SK-N-DZ (cell line): Measurements from ENCODE around the gene ANK3.

Source experiments
- DNase-seq: peaks from one replicate; pipeline ENCODE4 v3.0.0-alpha.2; 2015; ENCODE audit warnings: low spot score

ANK3 gene

GRCh38 chr10:60377955-60378354 lies 11.7 kb downstream of the ANK3 start:
- no peak for DNase-seq

GRCh38 chr10:60377042-60377352 lies 12.7 kb downstream of the ANK3 start:
- DNase-seq = no peak

GRCh38 chr10:60376221-60377041 lies 13.2 kb downstream of the ANK3 start:
- no peak for DNase-seq

DNA sequence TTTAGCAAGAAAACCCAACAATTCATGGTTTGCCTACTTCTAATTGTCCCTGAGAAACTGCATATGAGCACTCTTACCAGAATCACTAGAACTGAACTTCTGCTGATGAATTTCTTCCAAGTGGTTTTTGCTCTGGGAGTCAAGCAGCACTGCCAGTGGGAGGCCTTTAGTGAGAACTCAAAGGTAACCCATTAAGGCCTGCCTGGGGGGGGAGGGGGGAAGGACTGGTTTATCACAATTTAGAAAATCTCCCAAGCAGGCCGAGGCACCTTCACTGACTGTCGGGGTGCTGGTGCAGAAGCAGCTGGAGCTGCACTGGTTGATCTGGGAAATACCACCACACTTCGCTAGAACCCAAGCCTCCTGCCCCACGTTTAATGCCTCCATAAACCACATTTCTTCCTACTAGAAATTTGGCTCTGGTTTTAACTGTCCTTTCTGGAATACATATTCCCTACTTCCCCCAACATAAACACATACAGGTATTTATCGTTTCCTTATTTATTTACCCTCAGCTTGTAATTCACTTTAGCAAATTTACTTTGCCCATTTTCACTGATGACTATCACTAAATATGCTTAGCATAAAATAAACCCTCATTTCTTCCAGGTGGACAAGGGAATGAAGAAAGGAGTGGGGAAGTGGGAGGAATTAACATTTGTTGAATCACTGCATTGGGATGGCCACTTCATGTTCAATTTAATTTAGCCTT lies 14.2 kb downstream of the ANK3 start:
- no peak for DNase-seq

- no peak for DNase-seq
Measured at GRCh38 chr10:60374836-60375235, 14.8 kb downstream of the ANK3 start.

DNA sequence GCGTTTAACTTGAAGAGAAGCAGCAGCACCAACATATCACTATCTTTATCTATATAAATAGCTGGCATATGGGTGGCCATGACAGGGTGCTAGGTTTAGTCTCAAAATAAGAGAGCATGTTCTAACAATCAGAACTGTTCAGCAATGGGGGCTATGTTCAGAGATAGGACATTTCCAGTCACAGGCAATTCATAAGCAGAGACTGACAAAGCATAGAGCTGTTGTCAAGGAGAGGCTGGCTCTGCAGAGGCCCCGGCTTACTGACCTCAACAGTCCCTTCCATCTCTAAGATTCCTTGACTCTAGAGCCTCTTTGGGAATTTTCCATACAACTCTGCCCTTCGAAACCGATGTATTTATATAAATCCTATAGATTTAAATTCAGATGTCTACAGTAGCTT lies 17.2 kb downstream of the ANK3 start:
- DNase-seq = no peak

DNA sequence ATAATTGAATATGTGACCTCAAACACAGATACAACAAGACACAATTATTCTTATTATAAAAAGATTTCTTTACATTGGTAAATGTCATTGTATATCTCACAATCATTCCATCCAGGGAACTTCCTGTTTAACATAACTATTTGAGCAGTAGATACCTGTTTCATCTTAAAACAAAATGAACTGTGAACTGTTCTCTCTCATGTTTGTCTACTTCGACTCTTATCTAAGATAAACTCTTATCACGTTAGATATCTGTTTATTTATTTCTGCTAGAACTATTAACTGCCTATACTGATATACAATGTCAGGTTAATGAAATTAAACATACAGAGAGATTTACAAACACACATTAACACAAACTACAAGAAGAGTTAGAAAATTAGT lies 20.1 kb downstream of the ANK3 start:
- DNase-seq = no peak

- DNase-seq = no peak
Measured at GRCh38 chr10:60368875-60369546, 20.7 kb downstream of the ANK3 start.

DNA sequence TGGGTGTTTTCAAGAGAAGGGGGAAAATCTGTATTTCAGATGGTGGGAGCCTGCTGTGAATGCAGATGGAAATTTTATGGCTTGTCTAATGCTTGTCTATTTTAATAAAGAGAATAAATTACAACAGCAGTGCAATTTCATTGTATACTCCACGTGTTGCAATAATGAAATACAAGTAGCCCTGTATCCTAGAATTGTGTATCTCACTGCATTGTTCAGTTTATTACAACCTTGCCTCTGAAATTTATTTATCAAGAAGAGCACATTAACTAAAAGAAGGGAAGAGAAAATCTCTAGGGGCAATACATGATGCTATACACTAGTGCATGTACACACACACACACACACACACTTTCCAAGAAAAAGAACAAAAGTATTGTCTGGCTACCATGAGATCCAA lies 21.8 kb downstream of the ANK3 start:
- DNase-seq = no peak

DNA sequence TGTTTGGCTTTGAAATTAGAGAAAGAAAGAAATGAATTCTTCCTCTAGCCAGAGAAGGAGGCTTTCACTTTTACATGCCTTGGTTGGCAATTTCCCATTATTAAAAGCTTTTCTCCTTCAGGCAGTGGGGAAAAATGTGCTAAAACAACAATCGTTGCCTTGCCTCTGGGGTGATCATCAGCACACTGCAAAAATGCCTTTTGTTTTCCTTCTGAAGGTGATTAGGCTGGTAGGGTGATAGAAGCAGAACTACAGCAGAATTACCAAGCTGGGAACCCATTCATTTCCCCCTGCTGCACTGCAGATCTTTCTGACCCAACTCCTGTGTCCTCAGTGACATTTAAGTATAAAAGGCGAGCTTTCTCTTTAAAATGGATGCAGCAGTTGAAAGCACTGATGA lies 22.2 kb downstream of the ANK3 start:
- DNase-seq = no peak

DNA sequence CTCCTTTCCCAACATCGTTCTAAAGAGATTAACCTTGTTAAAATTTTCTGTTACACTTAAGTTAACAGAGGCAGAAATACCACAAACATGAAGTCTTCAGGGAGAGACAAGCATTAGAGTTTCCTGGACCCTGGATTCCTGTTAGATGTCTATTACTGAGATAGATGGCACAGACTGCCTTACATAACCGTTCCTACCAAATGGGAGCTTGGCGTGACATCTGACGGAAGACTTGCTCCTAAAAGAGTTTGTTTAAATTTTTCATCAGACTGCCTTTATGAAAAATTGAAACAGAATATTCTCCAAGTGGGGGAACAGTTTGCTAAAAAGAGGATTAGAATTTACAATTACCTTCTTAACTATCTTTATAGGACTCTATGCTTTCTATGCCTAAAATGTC lies 22.7 kb downstream of the ANK3 start:
- DNase-seq = no peak

DNA sequence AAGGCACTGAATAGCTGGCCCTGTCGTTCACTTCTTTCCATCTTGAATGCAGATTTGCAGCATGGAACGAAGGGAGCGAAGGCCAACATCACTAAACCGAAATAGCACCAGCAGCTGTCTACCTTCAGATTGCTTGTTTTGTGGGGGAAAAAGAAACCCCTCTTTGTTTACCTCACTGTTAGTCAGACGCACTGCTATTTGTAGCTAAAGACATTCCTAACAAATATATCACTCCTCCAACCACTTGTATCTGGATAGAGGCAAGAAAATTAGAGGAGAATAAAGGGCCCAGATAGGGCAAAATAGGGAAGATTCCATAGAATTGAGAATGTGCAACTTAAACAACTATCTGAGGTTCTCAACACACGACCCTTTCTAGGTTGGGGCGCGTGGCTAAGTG lies 26.5 kb downstream of the ANK3 start:
- DNase-seq = no peak

DNA sequence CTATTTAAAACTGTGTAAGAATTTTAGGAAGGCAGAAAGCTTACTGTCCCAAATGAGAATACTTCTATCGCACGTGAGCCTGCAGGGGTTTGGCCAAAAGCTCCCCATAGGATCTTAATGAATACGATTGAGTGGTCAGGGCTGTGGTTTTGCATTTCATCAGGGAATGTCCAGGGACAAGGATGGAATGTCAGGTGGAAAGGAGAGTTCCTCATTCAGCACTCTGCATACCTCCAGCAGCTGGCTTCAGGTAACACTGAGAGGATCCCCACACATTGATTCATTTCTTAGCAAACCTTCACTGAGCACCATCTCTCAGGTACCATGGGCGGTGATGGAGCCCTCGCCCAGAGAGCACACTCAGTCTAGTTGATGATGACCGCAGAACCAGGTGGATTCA lies 27.2 kb downstream of the ANK3 start:
- DNase-seq = no peak

DNA sequence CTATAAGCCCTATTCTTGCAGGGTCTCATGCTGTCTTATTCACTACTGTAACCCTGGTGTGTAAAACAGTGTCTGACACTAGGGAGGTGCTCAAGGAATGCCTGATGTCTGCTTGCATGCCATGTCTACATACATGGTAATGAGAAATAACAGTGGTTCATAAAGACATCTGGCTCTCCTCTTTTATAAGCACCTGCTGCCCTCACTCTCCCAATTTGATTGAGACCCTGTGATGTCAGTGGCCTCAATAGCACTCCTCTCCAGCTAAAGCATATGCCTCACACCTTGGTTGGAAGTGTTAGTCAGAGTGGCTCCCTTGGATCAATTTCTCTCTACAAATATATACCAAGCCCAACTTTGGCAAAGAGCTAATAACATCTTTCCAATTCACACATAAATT lies 30.6 kb downstream of the ANK3 start:
- DNase-seq = no peak

GRCh38 chr10:60358282-60358681 lies 31.4 kb downstream of the ANK3 start:
- DNase-seq = no peak

DNA sequence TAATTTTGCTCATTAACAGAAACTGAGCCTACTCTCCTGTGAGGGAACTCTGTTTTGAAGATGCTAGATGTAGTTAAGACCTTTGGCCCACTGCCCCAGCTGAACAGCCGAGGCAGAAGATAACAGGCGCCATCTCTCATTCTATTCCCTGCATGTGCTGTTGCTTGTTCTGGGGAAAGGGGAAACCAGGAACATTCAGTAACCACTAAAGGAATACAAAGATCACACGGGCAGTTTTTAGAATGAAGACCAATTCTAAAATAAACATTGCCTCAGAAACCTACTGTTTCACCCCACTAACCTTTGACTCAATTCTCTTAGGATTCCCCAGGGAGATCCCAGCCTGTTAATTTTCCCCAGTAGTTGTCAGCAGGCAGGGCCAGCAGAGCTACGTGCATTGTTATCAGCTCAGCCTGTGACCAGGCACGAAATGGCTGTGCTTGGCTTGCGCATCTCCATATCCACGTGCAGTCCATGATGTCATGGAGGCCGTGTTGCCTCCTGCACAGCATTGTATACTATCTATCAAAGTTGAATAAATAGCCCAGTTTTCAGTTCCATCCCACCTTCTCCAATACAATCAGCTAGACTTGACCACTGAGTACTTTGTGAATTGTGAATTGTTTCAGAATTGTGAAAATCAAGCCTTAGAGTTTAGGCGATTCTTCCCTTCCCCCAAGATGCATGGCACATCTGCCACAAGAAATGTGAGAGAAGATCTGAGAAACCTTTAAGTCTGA lies 36.0 kb downstream of the ANK3 start:
- DNase-seq = peak; percentile 87

DNA sequence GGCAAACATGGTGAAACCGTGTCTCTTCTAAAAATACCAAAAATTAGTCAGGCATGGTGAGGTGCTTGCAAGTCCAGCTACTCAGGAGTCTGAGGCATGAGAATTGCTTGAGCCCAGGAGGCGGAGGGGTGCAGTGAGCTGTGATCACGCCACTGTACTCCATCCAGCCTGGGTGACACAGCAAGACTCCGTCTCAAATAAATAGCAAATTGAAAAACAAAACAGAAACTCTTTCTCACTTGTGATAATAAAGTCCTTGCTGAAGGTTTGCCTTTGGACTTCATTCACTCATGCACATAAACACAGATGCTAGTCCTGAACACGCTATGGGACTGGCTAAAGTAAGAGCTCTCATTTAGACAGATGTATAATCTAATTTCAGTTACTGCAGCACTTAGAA lies 37.6 kb downstream of the ANK3 start:
- peak; percentile 46 for DNase-seq

GRCh38 chr10:60351191-60351853 lies 38.4 kb downstream of the ANK3 start:
- DNase-seq = no peak

GRCh38 chr10:60350400-60350799 lies 39.3 kb downstream of the ANK3 start:
- no peak for DNase-seq

DNA sequence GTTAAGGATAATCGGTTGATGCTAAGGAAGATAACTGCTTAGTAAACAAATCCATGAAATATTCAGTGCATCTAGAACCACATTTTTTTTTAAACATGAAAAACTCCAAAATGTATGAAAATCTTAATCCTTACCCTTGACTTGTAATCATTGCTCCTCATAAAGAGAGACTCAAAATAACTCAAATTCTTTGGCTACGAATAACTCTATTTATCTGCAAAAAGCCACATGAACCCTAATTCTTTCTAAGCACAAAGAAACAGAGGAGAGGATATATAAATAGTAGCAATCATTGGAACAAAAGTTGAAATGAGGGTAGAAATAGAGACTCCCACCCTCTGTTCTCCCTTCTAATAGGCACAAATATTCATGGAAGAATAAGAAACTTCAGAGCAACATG lies 40.2 kb downstream of the ANK3 start:
- no peak for DNase-seq

DNA sequence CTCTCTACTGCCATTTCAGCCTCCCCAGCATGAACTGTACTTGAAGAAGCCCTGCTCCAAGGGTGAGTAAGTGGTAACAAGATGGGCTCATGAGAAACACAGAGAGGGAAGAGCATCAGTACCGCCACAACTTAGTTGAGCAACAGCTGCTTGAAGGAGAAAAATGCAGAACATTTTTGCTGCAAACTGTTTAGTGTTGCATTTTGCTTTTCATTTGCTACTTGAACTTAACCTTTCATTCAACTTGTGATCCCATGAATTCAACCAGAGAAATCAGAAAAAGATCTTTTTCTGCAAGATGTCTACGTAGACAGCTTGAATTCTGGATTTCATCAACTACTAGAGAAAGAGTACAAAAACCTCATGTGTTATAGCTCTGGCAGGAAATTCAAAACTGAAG lies 40.7 kb downstream of the ANK3 start:
- no peak for DNase-seq

GRCh38 chr10:60347270-60347669 lies 42.4 kb downstream of the ANK3 start:
- no peak for DNase-seq
